SK-N-SH treated with all-trans-retinoic acid at 6 μM for 48 hours (cell line): ENCODE data around the gene ZNF331.

Experiments used
- ARNTL ChIP-seq: fragments of 450-650 bp; formaldehyde crosslinking; IDR thresholded peaks from 2 replicates; pipeline ENCODE4 v1.5.0; 2020; ENCODE audit warnings: low read depth, mild to moderate bottlenecking, moderate library complexity, borderline replicate concordance
- OSR1 ChIP-seq: fragments of 250-450 bp; sonication (Bioruptor Pico); IDR thresholded peaks from 2 replicates; pipeline ENCODE4 v1.8.0; 2022; ENCODE audit warnings: moderate library complexity, mild to moderate bottlenecking, inconsistent platforms
- RARB ChIP-seq: fragments of 250-450 bp; sonication (Bioruptor Pico); IDR thresholded peaks from 2 replicates; pipeline ENCODE4 v1.8.0; 2021; ENCODE audit warnings: mild to moderate bottlenecking, moderate library complexity
- TSHZ2 ChIP-seq: fragments of 250-450 bp; sonication (Bioruptor Pico); IDR thresholded peaks from 2 replicates; pipeline ENCODE4 v1.5.0; 2020; ENCODE audit warnings: mild to moderate bottlenecking, moderate library complexity
- ZC3H10 ChIP-seq: fragments of 250-450 bp; sonication (Bioruptor Pico); IDR thresholded peaks from 2 replicates; pipeline ENCODE4 v1.5.1; 2021; ENCODE audit warnings: mild to moderate bottlenecking, moderate library complexity
- ZFP3 ChIP-seq: fragments of 250-450 bp; sonication (Bioruptor Pico); IDR thresholded peaks from 2 replicates; pipeline ENCODE4 v1.5.0; 2020; ENCODE audit warnings: mild to moderate bottlenecking, moderate library complexity
- ZFP30 ChIP-seq: fragments of 450-650 bp; formaldehyde crosslinking; IDR thresholded peaks from 2 replicates; pipeline ENCODE4 v1.5.0; 2022; ENCODE audit warnings: mild to moderate bottlenecking, moderate library complexity
- ZNF565 ChIP-seq: fragments of 450-650 bp; formaldehyde crosslinking; conservative IDR thresholded peaks from 2 replicates; pipeline ENCODE4 v1.5.0; 2020; ENCODE audit warnings: low read depth, mild to moderate bottlenecking, moderate library complexity

DNA sequence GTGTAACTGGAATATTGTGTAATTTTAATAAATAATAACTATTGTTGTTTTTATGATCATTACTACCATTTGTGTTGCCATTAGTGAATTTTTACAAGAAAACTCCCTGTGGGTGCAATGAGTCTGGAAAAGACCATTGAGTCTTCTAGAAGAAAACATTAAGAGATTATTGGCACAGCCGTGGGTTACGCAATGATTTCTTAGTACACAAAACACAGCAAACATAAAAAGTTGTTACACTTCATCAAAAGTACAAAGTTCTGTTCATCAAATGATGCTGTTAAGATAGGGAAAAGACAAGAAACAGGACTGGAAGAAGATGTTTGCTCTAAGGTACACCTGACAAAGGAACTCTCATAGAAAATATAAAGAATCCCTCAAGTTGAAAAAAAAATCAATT, 41.6 kb downstream of the ZNF331 start:
- TF ChIP-seq ZFP3 (CRISPR knock-in tag) (no peak), OSR1 (no peak), ZC3H10 (CRISPR knock-in tag) (no peak), ARNTL (CRISPR knock-in tag) (no peak), ZNF565 (no peak), ZFP30 (CRISPR knock-in tag) (no peak), TSHZ2 (CRISPR knock-in tag) (no peak), RARB (CRISPR knock-in tag) (no peak)
